ENCODE results near the gene C12orf57. TPM values are rescaled to one million over a fixed set of nuclear protein-coding genes. Genes with fewer than 3 reads are reported as not detected.

C12orf57 gene
- total RNA-seq, 3 donors from 2014 or later (not counting 1 experiment from before 2014, with no cell fraction given), result 125 to 157 (median 126) TPM

DNA sequence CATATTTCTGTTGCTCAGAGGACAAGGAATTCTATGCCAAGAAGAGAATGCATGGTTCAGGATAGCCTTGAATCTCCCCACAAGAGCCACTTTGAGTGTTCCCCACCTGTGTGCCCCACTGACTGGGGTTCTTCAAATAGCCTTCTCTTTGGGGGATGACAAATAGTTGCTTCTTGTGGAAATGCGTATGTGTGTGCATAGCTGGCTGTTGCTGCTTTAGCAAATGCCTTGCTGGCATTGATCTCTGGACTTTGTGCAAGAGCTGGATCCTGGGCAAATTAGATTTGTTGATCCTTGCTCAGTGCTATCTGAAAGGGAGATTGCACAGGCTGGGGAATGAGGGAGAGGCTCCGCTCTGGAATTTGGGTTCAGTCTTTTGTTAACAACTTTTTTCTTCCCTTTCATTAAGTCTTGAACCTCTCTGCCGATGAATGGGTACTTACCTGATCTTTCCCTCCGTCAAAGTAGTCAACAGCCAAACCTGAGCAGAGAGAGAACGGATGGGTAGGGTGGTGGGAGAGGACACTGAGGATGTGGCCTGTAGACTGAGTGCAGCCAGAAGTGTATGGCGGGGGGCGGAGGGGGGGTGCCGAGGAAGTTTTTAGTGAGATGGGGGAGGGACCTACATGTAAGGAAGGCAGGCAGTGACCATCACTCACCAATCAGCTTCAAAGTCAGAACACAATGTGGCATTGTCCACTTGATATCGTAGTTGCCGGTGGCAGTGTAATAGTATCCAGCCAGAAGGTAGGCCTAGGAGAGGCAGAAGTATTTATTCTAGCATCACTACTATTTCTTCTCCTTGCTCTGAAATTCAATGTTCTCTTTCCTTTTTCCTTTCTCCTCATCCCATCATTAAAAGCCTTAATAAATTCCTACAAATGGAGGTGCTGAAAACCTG, 37.6 kb downstream of the C12orf57 start:
- H3K4me3 ChIP-seq (ENCODE audit: low read length), result no peak overlapping the region
- TF ChIP-seq, protein P1, sequence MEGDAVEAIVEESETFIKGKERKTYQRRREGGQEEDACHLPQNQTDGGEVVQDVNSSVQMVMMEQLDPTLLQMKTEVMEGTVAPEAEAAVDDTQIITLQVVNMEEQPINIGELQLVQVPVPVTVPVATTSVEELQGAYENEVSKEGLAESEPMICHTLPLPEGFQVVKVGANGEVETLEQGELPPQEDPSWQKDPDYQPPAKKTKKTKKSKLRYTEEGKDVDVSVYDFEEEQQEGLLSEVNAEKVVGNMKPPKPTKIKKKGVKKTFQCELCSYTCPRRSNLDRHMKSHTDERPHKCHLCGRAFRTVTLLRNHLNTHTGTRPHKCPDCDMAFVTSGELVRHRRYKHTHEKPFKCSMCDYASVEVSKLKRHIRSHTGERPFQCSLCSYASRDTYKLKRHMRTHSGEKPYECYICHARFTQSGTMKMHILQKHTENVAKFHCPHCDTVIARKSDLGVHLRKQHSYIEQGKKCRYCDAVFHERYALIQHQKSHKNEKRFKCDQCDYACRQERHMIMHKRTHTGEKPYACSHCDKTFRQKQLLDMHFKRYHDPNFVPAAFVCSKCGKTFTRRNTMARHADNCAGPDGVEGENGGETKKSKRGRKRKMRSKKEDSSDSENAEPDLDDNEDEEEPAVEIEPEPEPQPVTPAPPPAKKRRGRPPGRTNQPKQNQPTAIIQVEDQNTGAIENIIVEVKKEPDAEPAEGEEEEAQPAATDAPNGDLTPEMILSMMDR (IDR thresholded peaks at IDR 0.05), result no peak
- H3K4me1 ChIP-seq (ENCODE audit: control insufficient read depth, insufficient read depth, low read length), result no peaks in the 10 kb centered on the region
- Mint-ChIP-seq H3K4me3 (no peak overlapping the region), H3K9me3 (no peaks in the 10 kb centered on the region), H3K27me3 (ENCODE audit: low read depth in 2 of 2) (no peaks in the 10 kb centered on the region), H3K36me3 (no peaks in the 10 kb centered on the region), H3K27ac (no peak overlapping the region), H3K4me1 (peaks cover 5% of the 10 kb centered on the region in 2 donors)
- ATAC-seq (no peak), DNase-seq (no peak)
- intact Hi-C loops (cut with micrococcal nuclease), result no loop called here
- peaks cover 51% of the 10 kb centered on the region for H3K36me3 ChIP-seq (ENCODE audit: control insufficient read depth, insufficient read depth, low read length)
- 95% methylated on average over 10 of the region's 10 CpGs for WGBS (ENCODE audit: insufficient coverage)
- no peaks in the 10 kb centered on the region for H3K9me3 ChIP-seq (ENCODE audit: control insufficient read depth, insufficient read depth, low read length)
- no peak overlapping the region for H3K27ac ChIP-seq (ENCODE audit: low read length)
- no peaks in the 10 kb centered on the region for H3K27me3 ChIP-seq (ENCODE audit: control insufficient read depth, insufficient read depth, low read length)

DNA sequence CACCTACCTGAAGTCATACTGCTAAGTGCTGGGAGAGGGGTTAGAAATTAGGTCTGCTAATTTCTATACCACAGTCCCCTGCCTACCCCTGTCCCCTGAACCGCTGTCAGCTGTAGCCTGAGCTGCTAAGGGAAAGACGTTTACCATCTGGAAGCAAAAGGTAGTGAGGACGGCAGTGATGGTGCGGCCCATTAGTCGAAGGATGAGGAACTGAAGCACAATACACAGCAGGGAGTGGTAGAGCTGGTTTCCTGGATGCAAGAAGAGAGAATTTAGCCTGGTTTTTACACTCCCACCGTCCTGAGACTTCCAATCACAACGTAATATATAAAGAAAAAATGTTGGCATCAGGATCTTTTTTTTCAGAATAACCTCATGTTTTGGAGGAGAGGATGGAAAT, 38.7 kb downstream of the C12orf57 start:
- intact Hi-C loops (cut with micrococcal nuclease), result no loop called here
- no peak overlapping the region for H3K27ac ChIP-seq (ENCODE audit: low read length)
- WGBS (ENCODE audit: insufficient coverage), result 99% methylated on average over 5 of the region's 7 CpGs
- Mint-ChIP-seq H3K36me3 (no peaks in the 10 kb centered on the region), H3K4me1 (peaks cover 5% of the 10 kb centered on the region in 2 donors), H3K9me3 (no peaks in the 10 kb centered on the region), H3K27ac (no peak overlapping the region), H3K27me3 (ENCODE audit: low read depth in 2 of 2) (no peaks in the 10 kb centered on the region), H3K4me3 (no peak overlapping the region)
- no peaks in the 10 kb centered on the region for H3K4me1 ChIP-seq (ENCODE audit: control insufficient read depth, insufficient read depth, low read length)
- TF ChIP-seq, protein P1 (IDR thresholded peaks at IDR 0.05), result no peak
- H3K36me3 ChIP-seq (ENCODE audit: control insufficient read depth, insufficient read depth, low read length), result peaks cover 43% of the 10 kb centered on the region
- H3K4me3 ChIP-seq (ENCODE audit: low read length), result no peak overlapping the region
- ATAC-seq (no peak), DNase-seq (no peak)
- H3K9me3 ChIP-seq (ENCODE audit: control insufficient read depth, insufficient read depth, low read length), result no peaks in the 10 kb centered on the region
- no peaks in the 10 kb centered on the region for H3K27me3 ChIP-seq (ENCODE audit: control insufficient read depth, insufficient read depth, low read length)

DNA sequence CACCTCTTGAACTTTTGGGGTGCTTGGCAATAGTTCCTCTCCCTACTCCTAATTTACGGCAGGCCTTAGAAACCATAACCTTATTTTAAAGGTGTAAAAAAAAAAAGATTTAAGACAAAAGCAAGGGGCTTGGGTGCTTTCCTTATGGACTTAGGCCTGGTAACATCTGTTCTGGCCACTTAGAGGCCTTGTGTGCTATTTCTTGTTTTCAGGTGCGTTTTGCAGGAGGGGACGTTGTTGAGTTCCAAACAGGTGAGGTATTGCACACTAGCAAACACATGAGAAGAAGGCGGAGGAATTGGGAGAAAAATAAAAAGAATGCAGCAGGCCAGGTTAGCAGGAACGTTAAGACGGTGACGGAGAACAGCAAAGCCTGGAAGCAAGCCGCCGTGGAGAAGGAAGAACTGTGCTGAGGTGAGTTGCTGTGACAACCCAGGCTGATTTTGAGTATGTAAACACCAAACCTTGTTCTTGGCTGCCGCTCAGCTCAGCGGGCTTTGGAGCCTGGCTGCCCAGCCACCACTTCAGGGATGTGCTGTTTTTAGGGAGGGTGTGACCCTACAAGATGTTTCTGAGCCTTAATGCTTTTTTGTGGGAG, 44.2 kb downstream of the C12orf57 start:
- H3K27me3 ChIP-seq (ENCODE audit: control insufficient read depth, insufficient read depth, low read length), result no peaks in the 10 kb centered on the region
- intact Hi-C loops (cut with micrococcal nuclease), result no loop called here
- DNase-seq, result no peak
- TF ChIP-seq, protein P1 (IDR thresholded peaks at IDR 0.05), result no peak
- peaks cover 13% of the 10 kb centered on the region for H3K36me3 ChIP-seq (ENCODE audit: control insufficient read depth, insufficient read depth, low read length)
- H3K4me1 ChIP-seq (ENCODE audit: control insufficient read depth, insufficient read depth, low read length), result no peaks in the 10 kb centered on the region
- 97% methylated on average over 10 of the region's 11 CpGs for WGBS (ENCODE audit: insufficient coverage)
- ATAC-seq, result no peak
- Mint-ChIP-seq H3K36me3 (no peaks in the 10 kb centered on the region), H3K27me3 (ENCODE audit: low read depth in 2 of 2) (no peaks in the 10 kb centered on the region), H3K4me1 (peaks cover 0 to 5% of the 10 kb centered on the region in 2 donors), H3K9me3 (no peaks in the 10 kb centered on the region), H3K27ac (no peak overlapping the region), H3K4me3 (no peak overlapping the region)
- no peak overlapping the region for H3K4me3 ChIP-seq (ENCODE audit: low read length)
- no peak overlapping the region for H3K27ac ChIP-seq (ENCODE audit: low read length)
- H3K9me3 ChIP-seq (ENCODE audit: control insufficient read depth, insufficient read depth, low read length), result no peaks in the 10 kb centered on the region

Other genes with a start within 250 kb of the C12orf57 start
- gene PIANP, start 243.2 kb upstream of the C12orf57 start, total RNA-seq, result not detected
- 10 to 100 TPM; 23.5 to 29.8 (median 28.9) TPM for gene COPS7A, start 220.0 kb upstream of the C12orf57 start, total RNA-seq
- 100 to 1,000 TPM; 114 to 117 (median 116) TPM for gene MLF2, start 190.9 kb upstream of the C12orf57 start, total RNA-seq
- gene PTMS, start 177.7 kb upstream of the C12orf57 start, total RNA-seq, result 10 to 100 TPM in 1 of 3 donors, 1 to 10 TPM in 2; 2.3 to 33.2 (median 2.8) TPM
- 1 to 10 TPM in 1 of 3 donors, under 1 TPM in 2; 0.36 to 7.6 (median 0.78) TPM for gene LAG3, start 171.5 kb upstream of the C12orf57 start, total RNA-seq
- gene CD4, start 154.5 kb upstream of the C12orf57 start, total RNA-seq, result 10 to 100 TPM in 1 of 3 donors, 1 to 10 TPM in 2; 8.5 to 10.1 (median 9.8) TPM
- gene GPR162, start 122.2 kb upstream of the C12orf57 start, total RNA-seq, result 1 to 10 TPM in 1 of 3 donors, under 1 TPM in 2; 0.39 to 2.1 (median 0.68) TPM
- gene P3H3, start 115.6 kb upstream of the C12orf57 start, total RNA-seq, result 1 to 10 TPM in 1 of 3 donors, under 1 TPM in 1, not detected in 1; 0.72 to 1.8 TPM
- gene GNB3, start 103.1 kb upstream of the C12orf57 start, total RNA-seq, result not detected
- 1 to 10 TPM; 1.4 to 3.3 (median 1.4) TPM for gene CDCA3, start 92.7 kb upstream of the C12orf57 start, total RNA-seq
- gene USP5, start 91.9 kb upstream of the C12orf57 start, total RNA-seq, result 10 to 100 TPM; 48.3 to 67.2 (median 57.2) TPM
- gene TPI1, start 76.5 kb upstream of the C12orf57 start, total RNA-seq, result 100 to 1,000 TPM; 167 to 196 (median 189) TPM
- 10 to 100 TPM in 1 of 3 donors, 1 to 10 TPM in 2; 8.1 to 19.1 (median 8.4) TPM for gene SPSB2, start 70.7 kb upstream of the C12orf57 start, total RNA-seq
- gene LRRC23, start 39.2 kb upstream of the C12orf57 start, total RNA-seq, result 10 to 100 TPM in 1 of 3 donors, 1 to 10 TPM in 2; 8.1 to 16.8 (median 9.8) TPM
- 10 to 100 TPM; 21.6 to 30.8 (median 23.1) TPM for gene ENO2, start 29.4 kb upstream of the C12orf57 start, total RNA-seq
- gene ATN1, start 16.1 kb upstream of the C12orf57 start, total RNA-seq, result 10 to 100 TPM; 29.3 to 34.0 (median 31.9) TPM
- not detected for gene RNU7-1, start 206 bp upstream of the C12orf57 start, total RNA-seq
- 100 to 1,000 TPM; 279 to 357 (median 312) TPM for gene PTPN6, start 7.3 kb downstream of the C12orf57 start, total RNA-seq
- gene PHB2, start 26.6 kb downstream of the C12orf57 start, total RNA-seq, result 100 to 1,000 TPM; 123 to 133 (median 127) TPM
- 10 to 100 TPM; 22.1 to 30.4 (median 23.3) TPM for gene EMG1, start 26.9 kb downstream of the C12orf57 start, total RNA-seq
- 10 to 100 TPM; 45.6 to 54.3 (median 45.6) TPM for gene LPCAT3, start 74.5 kb downstream of the C12orf57 start, total RNA-seq
- 1 to 10 TPM; 1.6 to 1.9 (median 1.9) TPM for gene C1S, start 116.7 kb downstream of the C12orf57 start, total RNA-seq
- 1 to 10 TPM; 6.4 to 7.8 (median 6.6) TPM for gene C1R, start 148.4 kb downstream of the C12orf57 start, total RNA-seq
- 10 to 100 TPM; 29.1 to 35.5 (median 31.0) TPM for gene C1RL, start 165.2 kb downstream of the C12orf57 start, total RNA-seq
- gene RBP5, start 184.9 kb downstream of the C12orf57 start, total RNA-seq, result not detected
- 10 to 100 TPM; 59.7 to 95.5 (median 61.0) TPM for gene CLSTN3, start 186.3 kb downstream of the C12orf57 start, total RNA-seq
- gene PEX5, start 245.7 kb downstream of the C12orf57 start, total RNA-seq, result 10 to 100 TPM; 20.3 to 23.3 (median 22.0) TPM